H1 (cell line): ENCODE results near the gene TMEM203. TPM values are rescaled to one million over a fixed set of nuclear protein-coding genes. Genes with fewer than 3 reads are reported as not detected.

Experiments
- CTCF ChIA-PET: fragments of 300-600 bp; sonication (Branson Sonifier 250); formaldehyde crosslinking; loops from one replicate; lab custom pipeline; 2021; ENCODE audit not compliant: partially characterized antibody; lab: Charles Lee
- POLR2A ChIA-PET: fragments of 300-600 bp; sonication (Branson Sonifier 250); formaldehyde crosslinking; loops from one replicate; lab custom pipeline; 2021; ENCODE audit warnings: inconsistent platforms; ENCODE audit not compliant: partially characterized antibody; lab: Charles Lee
- DNase-seq, 2 experiments: peaks; one replicate each; pipeline versions ENCODE4 v3.0.0 to v3.0.0-alpha.2; 2010 to 2022; ENCODE audit warnings: low spot score in 2 of 2, low read depth in 1 of 2, mixed read lengths in 1 of 2
- FAIRE-seq: peaks from 2 replicates; lab custom pipeline; 2011; peaks lifted over from hg19 to GRCh38; lab: Jason Lieb, UNC
- H2AFZ ChIP-seq: 2 replicates; pipeline ENCODE4 v1.8.1; 2012; ENCODE audit warnings: low read length, inconsistent platforms
- H2AK5ac ChIP-seq: 2 replicates; pipeline ENCODE4 v1.6.1; 2013; ENCODE audit warnings: low read depth, low read length
- H2BK120ac ChIP-seq: replicated peaks from 2 replicates; pipeline ENCODE3; 2013; ENCODE audit warnings: low read depth, low read length, inconsistent platforms
- H2BK12ac ChIP-seq: 2 replicates; pipeline ENCODE4 v1.6.1; 2013; ENCODE audit warnings: low read depth, low read length
- H2BK15ac ChIP-seq: 2 replicates; pipeline ENCODE4 v1.6.1; 2013; ENCODE audit warnings: low read length
- H2BK20ac ChIP-seq: 2 replicates; pipeline ENCODE4 v1.6.1; 2013; ENCODE audit warnings: low read length
- H2BK5ac ChIP-seq: 2 replicates; pipeline ENCODE4 v1.6.1; 2013; ENCODE audit warnings: low read depth, low read length
- H3K14ac ChIP-seq: 2 replicates; pipeline ENCODE4 v1.6.1; 2013; ENCODE audit warnings: inconsistent platforms; ENCODE audit not compliant: insufficient read length
- H3K18ac ChIP-seq: 2 replicates; pipeline ENCODE4 v1.6.1; 2013; ENCODE audit warnings: low read length; ENCODE audit errors: extremely low read depth
- H3K23ac ChIP-seq: 2 replicates; pipeline ENCODE4 v1.6.1; 2013; ENCODE audit warnings: inconsistent platforms; ENCODE audit not compliant: insufficient read length
- H3K23me2 ChIP-seq: 2 replicates; pipeline ENCODE4 v1.6.1; 2013; ENCODE audit warnings: low read depth, low read length
- H3K27ac ChIP-seq: 2 replicates; pipeline ENCODE4 v1.6.1; 2011; ENCODE audit warnings: low read depth, low read length, inconsistent platforms
- H3K27me3 ChIP-seq, 4 experiments: replicated peaks in 1 of 4; 1 replicate in 1 of 4; 2 replicates in 3 of 4; pipeline versions ENCODE4 v1.6.1 to v1.8.1; 2011 to 2013; ENCODE audit warnings: low read length in 3 of 4, mild to moderate bottlenecking in 3 of 4, inconsistent platforms in 2 of 4, mixed read lengths in 2 of 4, moderate library complexity in 1 of 4; ENCODE audit not compliant: control insufficient read depth in 3 of 4, insufficient read depth in 3 of 4; ENCODE audit errors: extremely low read depth in 1 of 4
- H3K36me3 ChIP-seq, 4 experiments: 2 replicates each; pipeline versions ENCODE4 v1.6.1 to v1.8.1; 2011 to 2013; ENCODE audit warnings: mild to moderate bottlenecking in 4 of 4, low read length in 3 of 4, moderate library complexity in 2 of 4, control low read depth in 1 of 4, inconsistent platforms in 1 of 4; ENCODE audit not compliant: insufficient read depth in 4 of 4, control insufficient read depth in 2 of 4
- H3K4ac ChIP-seq: replicated peaks from 2 replicates; pipeline ENCODE3; 2013; ENCODE audit warnings: low read length, low read depth, mixed read lengths, inconsistent platforms; ENCODE audit not compliant: insufficient read length
- H3K4me1 ChIP-seq, 4 experiments: replicated peaks in 1 of 4; 1 replicate in 1 of 4; 2 replicates in 3 of 4; pipeline versions ENCODE4 v1.6.1 to v1.8.1; 2011 to 2013; ENCODE audit warnings: low read length in 3 of 4, inconsistent platforms in 2 of 4, mixed read lengths in 1 of 4; ENCODE audit not compliant: insufficient read depth in 4 of 4, control insufficient read depth in 3 of 4
- H3K4me2 ChIP-seq, 2 experiments: 2 replicates each; pipeline versions ENCODE4 v1.6.1 to v1.8.1; 2011 to 2013; ENCODE audit warnings: low read depth in 2 of 2, low read length in 2 of 2, control low read depth in 1 of 2, inconsistent platforms in 1 of 2, mild to moderate bottlenecking in 1 of 2; ENCODE audit not compliant: insufficient read depth in 1 of 2
- H3K4me3 ChIP-seq, 4 experiments: fragments of 200-600, 300-600 bp in 1 of 4; sonication (generic), shearing (Covaris generic), sonication (Bioruptor Twin) in 1 of 4; 2 replicates each; pipeline versions ENCODE4 v1.5.1 to v1.8.1; 2011 to 2016; ENCODE audit warnings: low read length in 4 of 4, low read depth in 3 of 4, control low read depth in 2 of 4, inconsistent platforms in 2 of 4, mild to moderate bottlenecking in 2 of 4, mixed read lengths in 1 of 4, moderate library complexity in 1 of 4; ENCODE audit not compliant: insufficient read depth in 2 of 4; ENCODE audit errors: extremely low read depth in 1 of 4
- H3K56ac ChIP-seq: replicated peaks from 2 replicates; pipeline ENCODE3; 2013; ENCODE audit warnings: low read depth, mild to moderate bottlenecking, mixed read lengths, low read length, inconsistent platforms; ENCODE audit not compliant: insufficient read length
- H3K79me1 ChIP-seq: 2 replicates; pipeline ENCODE4 v1.6.1; 2013; ENCODE audit warnings: low read depth, low read length, control low read depth
- H3K79me2 ChIP-seq, 2 experiments: 2 replicates each; pipeline versions ENCODE4 v1.6.1 to v1.8.1; 2012 to 2013; ENCODE audit warnings: low read length in 2 of 2, mild to moderate bottlenecking in 2 of 2, inconsistent platforms in 1 of 2; ENCODE audit not compliant: insufficient read depth in 2 of 2, control insufficient read depth in 1 of 2
- H3K9ac ChIP-seq, 4 experiments: replicated peaks in 1 of 4; 1 replicate in 1 of 4; 2 replicates in 3 of 4; pipeline versions ENCODE4 v1.6.1 to v1.8.1; 2011 to 2013; ENCODE audit warnings: low read depth in 3 of 4, low read length in 3 of 4, control low read depth in 2 of 4, mild to moderate bottlenecking in 2 of 4, moderate library complexity in 2 of 4, inconsistent platforms in 1 of 4; ENCODE audit errors: extremely low read depth in 1 of 4
- H3K9me3 ChIP-seq, 2 experiments: 2 replicates each; pipeline versions ENCODE4 v1.6.1 to v1.8.1; 2012 to 2013; ENCODE audit warnings: mild to moderate bottlenecking in 2 of 2, moderate library complexity in 2 of 2, control low read depth in 1 of 2, inconsistent platforms in 1 of 2, low read depth in 1 of 2, low read length in 1 of 2, mixed read lengths in 1 of 2; ENCODE audit not compliant: insufficient read depth in 2 of 2
- H4K20me1 ChIP-seq, 2 experiments: replicated peaks in 1 of 2; 2 replicates each; pipeline versions ENCODE3 to v1.8.1; 2011 to 2013; ENCODE audit warnings: inconsistent platforms in 2 of 2, low read length in 2 of 2, mild to moderate bottlenecking in 1 of 2; ENCODE audit not compliant: insufficient read depth in 2 of 2, control insufficient read depth in 1 of 2
- H4K5ac ChIP-seq: 2 replicates; pipeline ENCODE4 v1.6.1; 2013; ENCODE audit warnings: low read length, low read depth, mixed read lengths, inconsistent platforms; ENCODE audit not compliant: insufficient read length
- H4K8ac ChIP-seq: 2 replicates; pipeline ENCODE4 v1.8.0; 2013; ENCODE audit warnings: mild to moderate bottlenecking, moderate library complexity, low read length, inconsistent platforms; ENCODE audit not compliant: insufficient read depth; ENCODE audit errors: extremely low read depth
- H4K91ac ChIP-seq: replicated peaks from 2 replicates; pipeline ENCODE3; 2013; ENCODE audit warnings: low read length, mixed read lengths, inconsistent platforms; ENCODE audit not compliant: insufficient read length
- EZH2 ChIP-seq: fragments of 200-600 bp; sonication (generic); IDR thresholded peaks from 2 replicates; pipeline ENCODE4 v1.7.1; 2012; ENCODE audit warnings: low read depth, mild to moderate bottlenecking, moderate library complexity, low read length, inconsistent platforms; ENCODE audit not compliant: severe bottlenecking
- GABPA ChIP-seq: IDR thresholded peaks from 2 replicates; pipeline ENCODE4 v1.6.1; 2011; ENCODE audit warnings: mild to moderate bottlenecking, low read length, moderate library complexity, borderline replicate concordance; ENCODE audit not compliant: insufficient read depth
- MAFK ChIP-seq: IDR thresholded peaks from 2 replicates; pipeline ENCODE4 v1.6.1; 2012; ENCODE audit warnings: low read depth, mild to moderate bottlenecking, improper control_type of control experiment, low read length
- WGBS, 2 experiments: shearing (Covaris generic) in 1 of 2; methylation state at CpG; one replicate each; pipeline versions ENCODE4 v1.1.6 to v1.1.7; 2013 to 2015; ENCODE audit warnings: low lambda C conversion rate in 2 of 2, mixed read lengths in 2 of 2, inconsistent platforms in 1 of 2, low coverage in 1 of 2, missing lambda C conversion rate in 1 of 2; ENCODE audit not compliant: insufficient replicate concordance in 2 of 2, insufficient coverage in 1 of 2, insufficient read length in 1 of 2; ENCODE audit errors: extremely low coverage in 1 of 2, missing lambda C conversion rate in 1 of 2; 5-methylcytosine and 5-hydroxymethylcytosine counted together
- polyA plus RNA-seq, 7 experiments: library from polyadenylated mRNA; depleted of rRNA in 3 of 7; stranded (reverse) in 5 of 7; unstranded in 2 of 7; fragments of >200 nt in 5 of 7; fragments of 200-250 nt in 2 of 7; gene quantifications; 1 replicate in 5 of 7; 2 replicates in 1 of 7; 4 replicates in 1 of 7; pipeline versions ENCODE4 v1.2.1 to v1.2.3, GENCODE V29; 2011 to 2013; ENCODE audit warnings: missing spikeins in 2 of 7, mixed read lengths in 2 of 7
- total RNA-seq: library from RNA; stranded (reverse); fragmentation: NEBNext Ultra II Directional; extraction: Animal tissue kit (Norgen Biotek cat#: 25700); gene quantifications from 2 replicates; pipeline ENCODE4 v1.2.1, GENCODE V29; 2021

TMEM203 gene
- total and polyA plus RNA-seq, 2 of the 8 experiments (the other 6 are each of a cell fraction or from before 2014, with no cell fraction given): 44.1 to 57.1 TPM

GRCh38 chr9:137190315-137190856 is 15.1 kb downstream of the TMEM203 start:
- 84% methylated on average over 5 of the region's 9 CpGs; no CpG with 5 or more reads in 1 of the 2 experiments for WGBS, 2 experiments
- no peak overlapping the region for H2AFZ ChIP-seq
- no peaks in the 10 kb centered on the region for H3K9me3 ChIP-seq
- no peak for FAIRE-seq
- peaks cover 0 to 34% of the 10 kb centered on the region in 2 experiments; a peak in 2 of 4 replicates for H3K79me2 ChIP-seq
- H3K9ac ChIP-seq: no peak overlapping the region
- peaks cover 8% of the 10 kb centered on the region; the same call in 1 of the 2 replicates for H3K23me2 ChIP-seq
- peaks cover 11% of the 10 kb centered on the region for H3K79me1 ChIP-seq
- no peak overlapping the region for H3K27ac ChIP-seq
- H3K36me3 ChIP-seq: peaks cover 0 to 4% (median 1%) of the 10 kb centered on the region in 4 experiments; a peak in 2 of 8 replicates
- no peak overlapping the region for H3K4me3 ChIP-seq
- POLR2A ChIA-PET: interaction anchor here (0.6 to 11.0 kb wide), 10 partner anchors 9 to 50 kb away, joined by 3 to 107 read pairs (median 16); partner anchors contain the start of genes CYSRT1, NDOR1, RNF224 and TMEM203
- H3K27me3 ChIP-seq: no peaks in the 10 kb centered on the region; a peak in 1 of 7 replicates
- H3K18ac ChIP-seq: no peak overlapping the region
- DNase-seq: no peak
- no peak overlapping the region for H2BK20ac ChIP-seq
- no peak overlapping the region for H2BK15ac ChIP-seq
- no peak overlapping the region for H2BK12ac ChIP-seq
- no peak overlapping the region for H3K56ac ChIP-seq
- TF ChIP-seq MAFK (no peak), GABPA (no peak), EZH2 (no peak)
- H3K4ac ChIP-seq: no peak overlapping the region
- H2BK5ac ChIP-seq: no peak overlapping the region
- no peak overlapping the region; a peak in 1 of 4 replicates for H3K4me2 ChIP-seq
- no peak overlapping the region for H4K5ac ChIP-seq
- H3K4me1 ChIP-seq: peaks cover 0 to 30% (median 10%) of the 10 kb centered on the region in 4 experiments; a peak in 6 of 7 replicates
- H4K20me1 ChIP-seq: peaks cover 15 to 33% of the 10 kb centered on the region in 2 experiments
- no peak overlapping the region for H2AK5ac ChIP-seq
- H4K91ac ChIP-seq: no peak overlapping the region
- no peak overlapping the region for H3K14ac ChIP-seq
- H2BK120ac ChIP-seq: no peak overlapping the region
- H4K8ac ChIP-seq: 0 out of 2 replicates have a peak overlapping the region, but pooled peaks have one; percentile 71
- CTCF ChIA-PET: interaction anchor here (0.7 to 14.0 kb wide), 13 partner anchors 8 to 150 kb away, joined by 3 to 204 read pairs (median 5); partner anchors contain the start of genes CYSRT1, LRRC26, NDOR1 and NELFB
- H3K23ac ChIP-seq: no peak overlapping the region
